Stimulated activated CD4-positive, alpha-beta T cell treated with anti-CD3 and anti-CD28 coated beads, Interleukin-15, amount 100 ng/mL, for 1 hour (primary cell): ENCODE data around the gene SMIM12.

ENCODE experiments used
- DNase-seq, 2 donors: peaks; one replicate each; pipeline ENCODE4 v3.0.0-alpha.2; 2020; ENCODE audit warnings: low read depth in 1 of 2, low spot score in 1 of 2

The SMIM12 gene

GRCh38 chr1:34874296-34874952 lies 14.9 kb upstream of the SMIM12 start:
- no peak for DNase-seq

GRCh38 chr1:34872133-34872503 lies 12.6 kb upstream of the SMIM12 start:
- no peak for DNase-seq

- DNase-seq = no peak
Observed at GRCh38 chr1:34871443-34872132, 12.0 kb upstream of the SMIM12 start.

- DNase-seq = no peak
Observed at GRCh38 chr1:34870395-34870794, 10.8 kb upstream of the SMIM12 start.

GRCh38 chr1:34869760-34870159 lies 10.2 kb upstream of the SMIM12 start:
- no peak for DNase-seq

GRCh38 chr1:34868230-34869049 lies 8.9 kb upstream of the SMIM12 start:
- DNase-seq = no peak

- DNase-seq = no peak
Observed at GRCh38 chr1:34867415-34867814, 7.9 kb upstream of the SMIM12 start.

GRCh38 chr1:34866762-34867109 lies 7.2 kb upstream of the SMIM12 start:
- DNase-seq = no peak

GRCh38 chr1:34865981-34866761 lies 6.6 kb upstream of the SMIM12 start:
- DNase-seq = peak; percentile 91 to 97

- DNase-seq = no peak
Observed at GRCh38 chr1:34865573-34865972, 6.0 kb upstream of the SMIM12 start.

GRCh38 chr1:34864759-34865158 lies 5.2 kb upstream of the SMIM12 start:
- no peak for DNase-seq

- DNase-seq = no peak
Observed at GRCh38 chr1:34863501-34863900, 4.0 kb upstream of the SMIM12 start.

- no peak for DNase-seq
Observed at GRCh38 chr1:34858901-34859445, 576 bp downstream of the SMIM12 start.

- no peak for DNase-seq
Observed at GRCh38 chr1:34856697-34857096, 2.9 kb downstream of the SMIM12 start.

- DNase-seq = peak; percentile 69 to 81
Observed at GRCh38 chr1:34852677-34853217, 6.8 kb downstream of the SMIM12 start.

- no peak for DNase-seq
Observed at GRCh38 chr1:34851431-34852105, 8.0 kb downstream of the SMIM12 start.

GRCh38 chr1:34850382-34850781 lies 9.2 kb downstream of the SMIM12 start:
- no peak for DNase-seq

- no peak for DNase-seq
Observed at GRCh38 chr1:34847094-34847493, 12.5 kb downstream of the SMIM12 start.

- DNase-seq = no peak
Observed at GRCh38 chr1:34846265-34846664, 13.3 kb downstream of the SMIM12 start.
